Activated CD4-positive, alpha-beta memory T cell treated with anti-CD3 and anti-CD28 coated beads, Interleukin-2, amount 10 ng/mL, durations not matched to agents 7 days and 5 days (primary cell): ENCODE results near the gene PHKG1. TPM values are rescaled to one million over a fixed set of nuclear protein-coding genes. Genes with fewer than 3 reads are reported as not detected.
"Not testable (repeated sequence)": the region's sequence is repeated elsewhere in the genome, so short reads cannot be mapped to it uniquely, and the experiment has no call there.

Source experiments
- CTCF ChIA-PET: fragments of 350-600 bp; sonication (Branson Sonifier 250); formaldehyde crosslinking; loops from one replicate; lab custom pipeline; 2021; ENCODE audit warnings: antibody characterized with exemption, inconsistent platforms; lab: Charles Lee
- POLR2A ChIA-PET: fragments of 350-600 bp; sonication (Branson Sonifier 250); formaldehyde crosslinking; loops from one replicate; lab custom pipeline; 2021; ENCODE audit warnings: antibody characterized with exemption; lab: Charles Lee
- DNase-seq: peaks from one replicate; pipeline ENCODE4 v3.0.0-alpha.2; 2020
- H3K27ac Mint-ChIP-seq: one replicate; pipeline ENCODE4 v1.8.0; 2021; ENCODE audit warnings: mild to moderate bottlenecking, mixed read lengths
- H3K27me3 Mint-ChIP-seq: one replicate; pipeline ENCODE4 v1.8.0; 2021; ENCODE audit warnings: mixed read lengths
- H3K36me3 Mint-ChIP-seq: one replicate; pipeline ENCODE4 v1.8.0; 2021; ENCODE audit warnings: low read depth, mixed read lengths
- H3K4me1 Mint-ChIP-seq: one replicate; pipeline ENCODE4 v1.8.0; 2021; ENCODE audit warnings: mixed read lengths
- H3K4me3 Mint-ChIP-seq: one replicate; pipeline ENCODE4 v1.8.0; 2021; ENCODE audit warnings: mild to moderate bottlenecking, mixed read lengths
- H3K9me3 Mint-ChIP-seq: one replicate; pipeline ENCODE4 v1.8.0; 2021; ENCODE audit warnings: mixed read lengths
- total RNA-seq, 2 experiments: library from RNA; stranded (reverse); gene quantifications; one replicate each; pipeline ENCODE4 v1.2.3, GENCODE V29; 2021

The PHKG1 gene
- total RNA-seq, 2 experiments from 2014 or later, result 1.5 to 2.2 TPM

DNA sequence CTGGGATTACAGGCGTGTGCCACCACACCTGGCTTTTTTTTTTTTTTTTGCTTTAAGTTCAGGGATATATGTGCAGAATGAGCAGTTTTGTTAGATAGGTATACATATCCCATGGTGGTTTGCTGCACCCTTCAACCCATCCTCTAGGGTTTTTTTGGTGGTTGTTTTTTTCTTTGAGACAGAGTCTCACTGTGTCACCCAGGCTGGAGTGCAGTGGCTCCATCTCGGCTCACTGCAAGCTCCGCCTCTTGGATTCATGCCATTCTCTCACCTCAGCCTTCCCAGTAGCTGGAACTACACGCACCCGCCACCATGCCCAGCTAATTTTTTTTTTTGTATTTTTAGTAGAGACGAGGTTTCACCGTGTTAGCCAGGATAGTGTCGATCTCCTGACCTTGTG is 44.0 kb downstream of the PHKG1 start:
- H3K27me3 Mint-ChIP-seq, H3K4me3 Mint-ChIP-seq, DNase-seq, POLR2A ChIA-PET, H3K27ac Mint-ChIP-seq, H3K9me3 Mint-ChIP-seq: not testable (repeated sequence)
- CTCF ChIA-PET, result interaction anchor here (1.2 kb wide), 1 partner anchor 42 kb away, joined by 3 read pairs; no protein-coding TSS in a partner anchor
- Mint-ChIP-seq H3K4me1 (peaks cover 29% of the 10 kb centered on the region), H3K36me3 (peaks cover 14% of the 10 kb centered on the region)

- DNase-seq, result no peak
- POLR2A ChIA-PET, result no interaction called here
- no peak overlapping the region for H3K4me3 Mint-ChIP-seq
- peaks cover 24% of the 10 kb centered on the region for H3K4me1 Mint-ChIP-seq
- no peak overlapping the region for H3K27ac Mint-ChIP-seq
- CTCF ChIA-PET, result interaction anchor here (1.2 kb wide), 1 partner anchor 41 kb away, joined by 3 read pairs; no protein-coding TSS in a partner anchor
- H3K36me3 Mint-ChIP-seq, result peaks cover 9% of the 10 kb centered on the region
- no peaks in the 10 kb centered on the region for H3K9me3 Mint-ChIP-seq
- no peaks in the 10 kb centered on the region for H3K27me3 Mint-ChIP-seq
Observed at GRCh38 chr7:56048245-56048644, 44.5 kb downstream of the PHKG1 start.

DNA sequence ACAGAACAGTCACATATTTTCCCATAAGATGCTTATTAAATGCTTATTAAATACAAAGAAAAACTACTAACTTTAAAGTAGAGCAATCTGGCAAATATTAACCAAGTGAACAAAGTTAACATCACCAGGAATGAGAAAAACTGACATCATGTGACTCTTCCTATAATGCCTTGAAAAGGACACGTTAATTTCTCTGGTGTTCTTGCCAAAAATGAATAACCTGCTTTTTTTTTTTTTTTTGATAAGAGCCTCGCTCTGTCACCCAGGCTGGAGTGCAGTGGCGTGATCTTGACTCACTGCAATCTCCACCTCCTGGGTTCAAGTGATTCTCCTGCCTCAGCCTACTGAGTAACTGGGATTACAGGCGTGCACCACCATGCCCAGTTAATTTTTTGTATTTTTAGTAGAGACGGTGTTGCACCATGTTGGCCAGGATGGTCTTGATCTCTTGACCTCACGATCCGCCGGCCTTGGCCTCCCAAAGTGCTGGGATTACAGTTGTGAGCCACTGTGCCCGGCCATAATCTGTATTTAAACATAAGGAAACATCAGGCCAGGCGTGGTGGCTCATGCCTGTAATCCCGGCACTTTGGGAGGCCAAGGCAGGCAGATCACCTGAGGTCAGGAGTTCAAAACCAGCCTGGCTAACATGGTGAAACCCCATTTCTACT is 45.2 kb downstream of the PHKG1 start:
- H3K4me1 Mint-ChIP-seq, result peaks cover 17% of the 10 kb centered on the region
- H3K9me3 Mint-ChIP-seq, H3K27me3 Mint-ChIP-seq, H3K27ac Mint-ChIP-seq, POLR2A ChIA-PET, H3K4me3 Mint-ChIP-seq, H3K36me3 Mint-ChIP-seq, DNase-seq: not testable (repeated sequence)
- CTCF ChIA-PET, result interaction anchor here (1.2 to 1.4 kb wide), 2 partner anchors 14 to 40 kb away, joined by 3 to 4 read pairs; no protein-coding TSS in a partner anchor

DNA sequence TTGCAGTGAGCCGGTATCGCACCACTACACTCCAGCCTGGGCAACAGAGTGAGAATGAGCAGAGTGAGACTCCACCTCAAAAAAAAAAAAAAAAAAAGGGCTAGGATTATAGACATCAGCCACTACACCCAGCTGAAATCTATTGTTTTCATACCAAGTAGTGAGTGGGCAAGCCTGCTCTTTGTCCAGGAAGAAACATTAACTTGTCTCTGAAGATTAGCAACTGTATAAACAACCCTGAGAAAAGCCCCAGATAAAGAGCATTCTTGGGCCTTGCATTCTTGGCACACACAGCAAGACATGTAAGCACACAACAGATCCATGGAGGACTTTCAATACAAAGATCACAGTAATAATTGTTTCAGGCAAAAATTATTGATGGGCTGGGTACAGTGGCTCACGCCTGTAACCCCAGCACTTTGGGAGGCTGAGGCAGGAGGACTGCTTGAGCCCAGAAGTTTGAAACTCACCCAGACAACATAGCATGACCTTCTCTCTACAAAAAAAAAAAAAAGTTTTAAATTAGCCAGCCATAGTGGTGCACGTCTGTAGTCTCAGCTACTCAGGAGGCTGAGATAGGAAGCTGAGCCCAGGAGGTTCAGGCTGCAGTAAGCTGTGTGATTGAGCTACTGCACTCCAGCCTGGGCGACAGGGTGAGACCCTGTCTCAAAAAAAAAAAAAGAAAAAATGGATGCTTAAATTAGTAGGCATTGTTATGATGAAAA is 45.9 kb downstream of the PHKG1 start:
- peaks cover 14% of the 10 kb centered on the region for H3K4me1 Mint-ChIP-seq
- peaks cover 6% of the 10 kb centered on the region for H3K36me3 Mint-ChIP-seq
- H3K4me3 Mint-ChIP-seq, result no peak overlapping the region
- no peak for DNase-seq
- no peaks in the 10 kb centered on the region for H3K27me3 Mint-ChIP-seq
- H3K9me3 Mint-ChIP-seq, result no peaks in the 10 kb centered on the region
- ChIA-PET CTCF (interaction anchor here (1.4 kb wide), 1 partner anchor 13 kb away, joined by 4 read pairs; no protein-coding TSS in a partner anchor), POLR2A (no interaction called here)
- no peak overlapping the region for H3K27ac Mint-ChIP-seq

DNA sequence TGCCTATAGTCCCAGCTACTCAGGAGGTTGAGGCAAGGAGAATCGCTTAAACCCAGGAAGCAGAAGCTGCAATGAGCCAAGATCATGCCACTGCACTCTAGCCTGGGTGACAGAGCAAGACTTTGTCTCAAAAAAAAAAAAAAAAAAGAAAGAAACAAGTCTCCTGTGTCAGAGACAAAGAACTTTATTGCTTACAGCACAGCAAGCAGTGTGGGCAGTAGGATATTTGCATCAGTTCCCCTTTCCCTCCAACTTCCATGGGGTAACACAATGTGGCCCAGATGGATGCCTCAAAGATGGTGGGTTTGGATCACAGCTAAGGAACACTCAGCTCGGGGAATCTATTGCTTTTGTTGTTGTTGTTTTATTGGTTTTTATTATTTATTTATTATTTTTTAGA is 47.0 kb downstream of the PHKG1 start:
- H3K9me3 Mint-ChIP-seq, POLR2A ChIA-PET, H3K4me3 Mint-ChIP-seq, H3K27me3 Mint-ChIP-seq, CTCF ChIA-PET, DNase-seq, H3K36me3 Mint-ChIP-seq, H3K27ac Mint-ChIP-seq: not testable (repeated sequence)
- peaks cover 13% of the 10 kb centered on the region for H3K4me1 Mint-ChIP-seq

DNA sequence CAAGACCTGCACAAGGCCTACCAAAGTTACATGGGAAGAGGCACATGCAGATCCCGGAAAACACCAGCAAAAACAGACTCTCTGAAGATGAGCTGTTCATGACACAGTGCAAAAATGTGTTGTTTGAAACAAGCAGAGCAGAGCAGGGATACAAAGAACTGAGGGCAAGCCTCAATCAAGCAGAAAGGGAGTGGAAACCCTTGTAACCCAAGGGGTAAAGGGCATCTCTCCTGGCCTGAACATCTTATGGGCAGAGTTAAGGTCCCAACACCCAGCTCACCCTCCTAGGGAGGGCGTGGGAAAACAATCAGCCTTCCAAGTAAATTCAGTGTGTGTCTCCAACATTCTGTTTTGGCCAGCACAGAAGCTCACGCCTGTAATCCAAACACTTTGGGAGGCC is 52.0 kb downstream of the PHKG1 start:
- no peaks in the 10 kb centered on the region for H3K9me3 Mint-ChIP-seq
- no peaks in the 10 kb centered on the region for H3K4me1 Mint-ChIP-seq
- DNase-seq, result no peak
- POLR2A ChIA-PET, result no interaction called here
- CTCF ChIA-PET, result interaction anchor here (0.7 kb wide), 1 partner anchor 11 kb away, joined by 3 read pairs; the partner anchor contains the start of genes CCT6A and PSPH
- H3K27ac Mint-ChIP-seq, result no peak overlapping the region
- no peaks in the 10 kb centered on the region for H3K27me3 Mint-ChIP-seq
- H3K36me3 Mint-ChIP-seq, result peaks cover 6% of the 10 kb centered on the region
- no peak overlapping the region for H3K4me3 Mint-ChIP-seq

DNA sequence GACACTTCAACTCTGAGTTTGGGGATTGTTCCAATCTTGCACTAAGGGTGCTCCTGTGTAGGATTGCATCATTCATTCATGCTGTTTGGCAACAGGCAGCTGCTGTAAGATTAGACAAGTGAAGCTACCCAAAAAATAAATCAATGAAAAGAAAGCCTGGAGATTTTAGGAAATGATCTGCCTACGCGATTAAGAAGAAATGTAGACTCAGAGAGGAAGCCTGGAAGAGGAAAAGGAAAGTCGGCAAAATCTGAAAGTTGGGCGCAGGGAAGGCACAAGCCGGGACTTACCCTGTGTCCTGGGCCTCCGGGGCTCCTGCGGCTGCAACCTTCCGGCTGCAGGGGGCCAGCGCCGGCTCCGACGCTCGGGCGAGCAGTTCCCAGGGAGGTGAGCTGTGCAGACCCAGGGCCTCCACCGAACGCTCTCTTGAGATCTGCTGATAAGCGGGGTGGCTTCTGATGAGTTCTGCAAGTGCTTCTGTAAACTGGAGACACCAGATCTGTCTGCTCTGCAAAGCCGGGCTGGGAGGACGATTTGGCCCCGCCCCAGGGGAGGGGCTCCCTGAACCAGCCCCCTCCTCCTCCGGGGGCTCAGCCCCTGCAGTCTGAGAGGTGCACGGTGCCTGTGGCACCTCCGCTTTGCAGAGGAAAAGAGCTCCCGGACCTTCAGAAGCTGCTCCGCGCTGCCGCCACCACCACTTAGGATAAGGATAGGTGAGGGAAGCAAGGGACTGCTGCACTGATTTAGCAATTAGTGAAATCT is 58.9 kb downstream of the PHKG1 start:
- peak; percentile 73 for DNase-seq
- peak overlapping the region; percentile 82 for H3K4me3 Mint-ChIP-seq
- ChIA-PET CTCF (interaction anchor here (1.2 to 1.7 kb wide), 5 partner anchors 13 to 392 kb away, joined by 3 to 7 read pairs (median 4); partner anchors contain the start of genes CCT6A and PSPH), POLR2A (interaction anchor here (0.7 to 1.8 kb wide), 3 partner anchors 17 to 31 kb away, joined by 3 to 11 read pairs (median 7); partner anchors contain the start of genes CCT6A and PSPH)
- peaks cover 3% of the 10 kb centered on the region for H3K36me3 Mint-ChIP-seq
- peaks cover 16% of the 10 kb centered on the region for H3K4me1 Mint-ChIP-seq
- H3K9me3 Mint-ChIP-seq, result no peaks in the 10 kb centered on the region
- H3K27me3 Mint-ChIP-seq, result no peaks in the 10 kb centered on the region
- peak overlapping the region; percentile 53 for H3K27ac Mint-ChIP-seq

GRCh38 chr7:56032578-56032977 is 60.2 kb downstream of the PHKG1 start:
- H3K36me3 Mint-ChIP-seq, POLR2A ChIA-PET, H3K27me3 Mint-ChIP-seq, DNase-seq, H3K9me3 Mint-ChIP-seq, H3K27ac Mint-ChIP-seq: not testable (repeated sequence)
- CTCF ChIA-PET, result interaction anchor here (0.7 kb wide), 1 partner anchor 73 kb away, joined by 3 read pairs; the partner anchor contains the start of gene CHCHD2
- Mint-ChIP-seq H3K4me1 (peaks cover 16% of the 10 kb centered on the region), H3K4me3 (peak overlapping the region; percentile 1)

GRCh38 chr7:56031556-56031955 is 61.2 kb downstream of the PHKG1 start:
- H3K4me1 Mint-ChIP-seq, result peaks cover 16% of the 10 kb centered on the region
- CTCF ChIA-PET, POLR2A ChIA-PET, H3K4me3 Mint-ChIP-seq, H3K9me3 Mint-ChIP-seq, H3K27me3 Mint-ChIP-seq, H3K36me3 Mint-ChIP-seq, DNase-seq, H3K27ac Mint-ChIP-seq: not testable (repeated sequence)

- peaks cover 16% of the 10 kb centered on the region for H3K4me1 Mint-ChIP-seq
- H3K4me3 Mint-ChIP-seq, result no peak overlapping the region
- no peak for DNase-seq
- ChIA-PET POLR2A (no interaction called here), CTCF (no interaction called here)
- H3K36me3 Mint-ChIP-seq, result peaks cover 14% of the 10 kb centered on the region
- no peaks in the 10 kb centered on the region for H3K27me3 Mint-ChIP-seq
- H3K9me3 Mint-ChIP-seq, result no peaks in the 10 kb centered on the region
- H3K27ac Mint-ChIP-seq, result no peak overlapping the region
Observed at GRCh38 chr7:56030340-56030739, 62.4 kb downstream of the PHKG1 start.
